Endothelial cell of umbilical vein (primary cell): ENCODE measurements around the gene GOLPH3L. TPM values are rescaled to one million over a fixed set of nuclear protein-coding genes. Genes with fewer than 3 reads are reported as not detected.

Source experiments
- BruUV-seq: library from RNA; stranded (reverse); fragments of 400-500 nt; replicated peaks from 2 replicates; lab custom pipeline; 2021; lab: Mats Ljungman, UMichigan
- CTCF ChIA-PET: fragments of 300-600, 350-600 bp; sonication (Branson Sonifier 250); formaldehyde crosslinking; loops from one replicate; lab custom pipeline; 2021; ENCODE audit warnings: antibody characterized with exemption, inconsistent platforms; lab: Charles Lee
- POLR2A ChIA-PET: fragments of 300-600, 350-600 bp; sonication (Branson Sonifier 250); formaldehyde crosslinking; loops from one replicate; lab custom pipeline; 2021; ENCODE audit warnings: antibody characterized with exemption, inconsistent platforms; lab: Charles Lee
- DNase-seq: peaks from one replicate; pipeline ENCODE4 v3.0.0-alpha.2; 2011; ENCODE audit warnings: low read depth, low spot score
- FAIRE-seq: peaks from 2 replicates; lab custom pipeline; 2011; peaks lifted over from hg19 to GRCh38; lab: Jason Lieb, UNC
- H2AFZ ChIP-seq: 2 replicates; pipeline ENCODE4 v1.6.0; 2012; ENCODE audit warnings: low read depth, low read length, control low read depth, inconsistent platforms
- H3K27ac ChIP-seq: 2 replicates; pipeline ENCODE4 v1.5.1; 2011; ENCODE audit warnings: low read depth, mild to moderate bottlenecking, control low read depth, low read length, moderate library complexity; ENCODE audit not compliant: insufficient read depth
- H3K27me3 ChIP-seq, 2 experiments: 2 replicates each; pipeline versions ENCODE4 v1.6.0 to v1.6.1; 2011; ENCODE audit warnings: low read length in 2 of 2, mixed read lengths in 1 of 2; ENCODE audit not compliant: control insufficient read depth in 2 of 2, insufficient read depth in 2 of 2
- H3K36me3 ChIP-seq, 2 experiments: 2 replicates in 1 of 2; 3 replicates in 1 of 2; pipeline ENCODE4 v1.5.1; 2011; ENCODE audit warnings: low read length in 2 of 2, mild to moderate bottlenecking in 1 of 2, moderate library complexity in 1 of 2; ENCODE audit not compliant: control insufficient read depth in 2 of 2, insufficient read depth in 2 of 2; ENCODE audit errors: extremely low read depth in 1 of 2
- H3K4me1 ChIP-seq: 3 replicates; pipeline ENCODE4 v1.5.1; 2011; ENCODE audit warnings: mild to moderate bottlenecking, low read length; ENCODE audit not compliant: control insufficient read depth, insufficient read depth; ENCODE audit errors: extremely low read depth
- H3K4me2 ChIP-seq: 2 replicates; pipeline ENCODE4 v1.6.1; 2011; ENCODE audit warnings: low read length, control low read depth, mixed read lengths; ENCODE audit not compliant: insufficient read depth
- H3K4me3 ChIP-seq, 3 experiments: fragments of 200-600 bp in 1 of 3; sonication (generic), shearing (Covaris generic) in 1 of 3; replicated peaks in 1 of 3; 2 replicates each; pipeline ENCODE4 v1.5.1; 2011 to 2016; ENCODE audit warnings: control low read depth in 3 of 3, low read length in 3 of 3, mild to moderate bottlenecking in 2 of 3, inconsistent platforms in 1 of 3, low read depth in 1 of 3, moderate library complexity in 1 of 3; ENCODE audit not compliant: insufficient read depth in 1 of 3
- H3K79me2 ChIP-seq: 2 replicates; pipeline ENCODE4 v1.6.0; 2012; ENCODE audit warnings: low read length, inconsistent platforms; ENCODE audit not compliant: control insufficient read depth, insufficient read depth
- H3K9ac ChIP-seq: replicated peaks from 2 replicates; pipeline ENCODE3; 2011; ENCODE audit warnings: low read length, control low read depth; ENCODE audit not compliant: insufficient read depth; ENCODE audit errors: extremely low read depth
- H3K9me1 ChIP-seq: replicated peaks from 3 replicates; pipeline ENCODE4 v1.6.0; 2011; ENCODE audit warnings: mild to moderate bottlenecking, low read length; ENCODE audit not compliant: control insufficient read depth, insufficient read depth; ENCODE audit errors: extremely low read depth
- H3K9me3 ChIP-seq: replicated peaks from 2 replicates; pipeline ENCODE4 v1.5.1; 2012; ENCODE audit warnings: low read length, inconsistent platforms; ENCODE audit not compliant: control insufficient read depth, insufficient read depth
- H4K20me1 ChIP-seq: replicated peaks from 2 replicates; pipeline ENCODE3; 2011; ENCODE audit warnings: mild to moderate bottlenecking, low read length; ENCODE audit not compliant: control insufficient read depth, insufficient read depth; ENCODE audit errors: extremely low read depth
- FOS ChIP-seq: IDR thresholded peaks from 2 replicates; pipeline ENCODE4 v1.6.1; 2011; ENCODE audit warnings: mild to moderate bottlenecking, low read length, moderate library complexity, borderline replicate concordance; ENCODE audit not compliant: insufficient read depth
- GATA2 ChIP-seq: IDR thresholded peaks from 2 replicates; pipeline ENCODE4 v1.7.0; 2011; ENCODE audit warnings: low read depth, mild to moderate bottlenecking, moderate library complexity, mixed read lengths, low read length; ENCODE audit not compliant: insufficient read length, insufficient read depth
- JUN ChIP-seq: IDR thresholded peaks from 2 replicates; pipeline ENCODE4 v1.6.1; 2011; ENCODE audit warnings: borderline replicate concordance, low read depth; ENCODE audit not compliant: insufficient read length, insufficient read depth
- MYC ChIP-seq: IDR thresholded peaks from one replicate; pipeline ENCODE4 v1.6.1; 2011; ENCODE audit warnings: mild to moderate bottlenecking, low read depth, low read length
- POLR2A ChIP-seq: IDR thresholded peaks from 2 replicates; pipeline ENCODE4 v1.6.1; 2012; ENCODE audit warnings: low read depth, mild to moderate bottlenecking, control low read depth, low read length
- dilution Hi-C: fragments of 300-500 bp; cut with MboI; formaldehyde crosslinking; loops from one replicate; pipeline ENCODE4 v1.15.0; 2019; ENCODE audit warnings: low sequenced_read_pairs; ENCODE audit not compliant: extremely low pct_ligation_motif_present
- intact Hi-C: fragments of 100-400 bp; cut with micrococcal nuclease; formaldehyde crosslinking; loops from one replicate; pipeline ENCODE4 v1.10.0; 2022
- polyA plus RNA-seq, 4 experiments: library from polyadenylated mRNA; depleted of rRNA in 3 of 4; stranded (reverse) in 3 of 4; unstranded in 1 of 4; fragments of >200 nt; gene quantifications; 2 replicates each; pipeline versions ENCODE4 v1.2.1 to v1.2.3, GENCODE V29; 2011 to 2012; ENCODE audit warnings: missing spikeins in 1 of 4
- total RNA-seq: library from RNA; stranded (reverse); gene quantifications from 2 replicates; pipeline ENCODE4 v1.2.3, GENCODE V29; 2021

Gene GOLPH3L
- total and polyA plus RNA-seq, 2 donors (not counting 3 experiments of a cell fraction or from before 2014, with no cell fraction given): 15.7 to 34.9 TPM

DNA sequence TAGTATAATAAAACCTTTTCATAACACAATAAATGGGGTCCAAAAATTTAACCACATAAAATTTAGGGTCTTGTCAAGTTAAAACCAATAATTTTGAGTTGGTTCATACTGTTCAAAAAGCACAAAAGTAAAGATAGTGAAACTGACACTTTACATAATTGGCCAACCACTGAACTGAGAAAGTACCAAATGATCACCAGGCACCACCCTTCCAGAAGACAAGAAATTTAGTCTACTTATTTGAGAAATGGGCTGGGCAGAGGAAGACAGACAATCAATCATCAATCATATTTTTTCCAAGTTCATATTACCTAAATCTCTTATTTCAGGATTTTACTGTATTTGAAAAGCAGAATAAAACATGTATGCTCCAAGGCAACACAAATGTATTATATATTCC lies 6.5 kb upstream of the GOLPH3L start:
- Histone ChIP-seq H3K4me3 (no peak overlapping the region), H2AFZ (no peak overlapping the region), H3K36me3 (no peaks in the 10 kb centered on the region), H4K20me1 (no peaks in the 10 kb centered on the region), H3K4me2 (no peak overlapping the region), H3K79me2 (no peaks in the 10 kb centered on the region), H3K9me3 (no peaks in the 10 kb centered on the region), H3K9me1 (no peaks in the 10 kb centered on the region), H3K27me3 (no peaks in the 10 kb centered on the region), H3K4me1 (no peaks in the 10 kb centered on the region), H3K27ac (no peak overlapping the region), H3K9ac (no peak overlapping the region)
- dilution Hi-C loops: no loop called here
- ChIA-PET CTCF (no interaction called here), POLR2A (interaction anchor here (0.5 kb wide), 1 partner anchor 32 kb away, joined by 5 read pairs; no protein-coding TSS in a partner anchor)
- FAIRE-seq (no peak), DNase-seq (no peak)
- intact Hi-C loops: no loop called here
- TF ChIP-seq MYC: no peak
- no peak for TF ChIP-seq JUN
- BruUV-seq: no TSS peak

DNA sequence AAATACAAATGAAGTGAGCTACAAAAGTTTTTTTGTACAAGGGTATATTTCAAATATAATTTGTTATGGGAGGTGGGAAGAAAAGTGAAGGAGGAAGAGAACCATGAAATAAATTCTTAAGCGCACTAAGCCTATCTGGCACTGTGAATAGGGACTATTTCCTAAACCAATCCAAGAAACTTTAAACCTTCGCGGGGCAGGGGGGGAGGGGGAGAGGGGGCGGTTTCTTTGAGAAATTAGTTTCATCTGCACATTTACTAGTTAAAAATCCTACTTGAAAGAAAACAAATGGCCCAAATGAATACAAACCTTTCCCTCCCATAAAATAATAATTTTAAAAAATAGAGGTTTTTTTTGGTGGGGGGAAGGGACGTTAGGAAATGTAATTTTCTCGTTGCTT lies 364 bp downstream of the GOLPH3L start:
- intact Hi-C loops: loop anchor here (2.0 kb wide), 1 partner anchor 68 kb away; the partner anchor contains the start of gene CTSS
- no TSS peak for BruUV-seq
- Histone ChIP-seq H2AFZ (peak overlapping the region; percentile 53), H3K27me3 (no peaks in the 10 kb centered on the region), H3K9me1 (no peaks in the 10 kb centered on the region), H4K20me1 (no peaks in the 10 kb centered on the region), H3K9me3 (no peaks in the 10 kb centered on the region), H3K36me3 (peaks cover 0 to 7% of the 10 kb centered on the region in 2 experiments), H3K27ac (peak overlapping the region; percentile 57), H3K4me2 (peak overlapping the region; percentile 96), H3K4me1 (peaks cover 33% of the 10 kb centered on the region), H3K9ac (peak overlapping the region; percentile 82), H3K79me2 (peaks cover 10% of the 10 kb centered on the region), H3K4me3 (peak overlapping the region; percentile 72 to 96 (median 87))
- TF ChIP-seq POLR2A: no peak
- TF ChIP-seq GATA2: no peak
- TF ChIP-seq MYC: no peak
- no peak for TF ChIP-seq JUN
- TF ChIP-seq FOS: no peak
- POLR2A ChIA-PET: interaction anchor here (0.9 kb wide), 1 partner anchor 67 kb away, joined by 3 read pairs; the partner anchor contains the start of gene ENSA
- CTCF ChIA-PET: interaction anchor here (0.7 to 2.6 kb wide), 12 partner anchors 10 to 225 kb away, joined by 3 to 14 read pairs (median 4); partner anchors contain the start of gene CTSK
- DNase-seq (no peak), FAIRE-seq (no peak)
- dilution Hi-C loops: no loop called here
